ENCODE results near the gene SLC38A4.

The SLC38A4 gene

GRCh38 chr12:46830731-46831334 is 5.0 kb upstream of the SLC38A4 start:
- TF ChIP-seq CTCF (IDR thresholded peaks at IDR 0.05; ENCODE audit: low read depth, low read length) (no peak), EZH2phosphoT487 (IDR thresholded peaks at IDR 0.05; ENCODE audit: low read depth) (no peak)
- Histone ChIP-seq H3K9ac (ENCODE audit: low read length) (no peak overlapping the region), H4K20me1 (ENCODE audit: insufficient read depth, low read length) (no peaks in the 10 kb centered on the region), H3K4me1 (ENCODE audit: low read length) (no peaks in the 10 kb centered on the region), H3K79me2 (ENCODE audit: low read length) (no peaks in the 10 kb centered on the region), H3K36me3 (replicated peaks; ENCODE audit: low read depth, low read length) (no peaks in the 10 kb centered on the region), H3K4me2 (ENCODE audit: low read length) (no peak overlapping the region), H3K27ac (ENCODE audit: low read length) (no peak overlapping the region), H3K27me3 (ENCODE audit: low read depth, low read length) (no peaks in the 10 kb centered on the region), H3K9me3 (ENCODE audit: insufficient read depth, low read length) (no peaks in the 10 kb centered on the region), H3K4me3 (ENCODE audit: low read length) (no peak overlapping the region), H2AFZ (ENCODE audit: low read depth, low read length) (no peak overlapping the region)

GRCh38 chr12:46824709-46825108 is 1.1 kb downstream of the SLC38A4 start:
- H4K20me1 ChIP-seq (ENCODE audit: insufficient read depth, low read length) = no peaks in the 10 kb centered on the region
- H2AFZ ChIP-seq (ENCODE audit: low read depth, low read length) = no peak overlapping the region
- no peak overlapping the region for H3K4me2 ChIP-seq (ENCODE audit: low read length)
- no peak overlapping the region for H3K9ac ChIP-seq (ENCODE audit: low read length)
- H3K27me3 ChIP-seq (ENCODE audit: low read depth, low read length) = no peaks in the 10 kb centered on the region
- H3K9me3 ChIP-seq (ENCODE audit: insufficient read depth, low read length) = no peaks in the 10 kb centered on the region
- no peak for TF ChIP-seq EZH2phosphoT487 (IDR thresholded peaks at IDR 0.05; ENCODE audit: low read depth)
- no peak for TF ChIP-seq CTCF (IDR thresholded peaks at IDR 0.05; ENCODE audit: low read depth, low read length)
- H3K4me1 ChIP-seq (ENCODE audit: low read length) = no peaks in the 10 kb centered on the region
- H3K4me3 ChIP-seq (ENCODE audit: low read length) = no peak overlapping the region
- H3K27ac ChIP-seq (ENCODE audit: low read length) = no peak overlapping the region
- no peaks in the 10 kb centered on the region for H3K79me2 ChIP-seq (ENCODE audit: low read length)
- no peaks in the 10 kb centered on the region for H3K36me3 ChIP-seq (replicated peaks; ENCODE audit: low read depth, low read length)

- no peak for TF ChIP-seq CTCF (IDR thresholded peaks at IDR 0.05; ENCODE audit: low read depth, low read length)
- TF ChIP-seq EZH2phosphoT487 (IDR thresholded peaks at IDR 0.05; ENCODE audit: low read depth) = no peak
- Histone ChIP-seq H2AFZ (ENCODE audit: low read depth, low read length) (no peak overlapping the region), H3K9ac (ENCODE audit: low read length) (no peak overlapping the region), H3K4me2 (ENCODE audit: low read length) (no peak overlapping the region), H3K4me1 (ENCODE audit: low read length) (no peaks in the 10 kb centered on the region), H3K79me2 (ENCODE audit: low read length) (no peaks in the 10 kb centered on the region), H3K36me3 (replicated peaks; ENCODE audit: low read depth, low read length) (no peaks in the 10 kb centered on the region), H4K20me1 (ENCODE audit: insufficient read depth, low read length) (no peaks in the 10 kb centered on the region), H3K4me3 (ENCODE audit: low read length) (no peak overlapping the region), H3K27me3 (ENCODE audit: low read depth, low read length) (no peaks in the 10 kb centered on the region), H3K27ac (ENCODE audit: low read length) (no peak overlapping the region), H3K9me3 (ENCODE audit: insufficient read depth, low read length) (no peaks in the 10 kb centered on the region)
Observed at GRCh38 chr12:46818642-46819041, 7.2 kb downstream of the SLC38A4 start.

GRCh38 chr12:46815809-46816208 is 10.0 kb downstream of the SLC38A4 start:
- H3K9me3 ChIP-seq (ENCODE audit: insufficient read depth, low read length) = no peaks in the 10 kb centered on the region
- H3K9ac ChIP-seq (ENCODE audit: low read length) = no peak overlapping the region
- H3K27ac ChIP-seq (ENCODE audit: low read length) = no peak overlapping the region
- no peaks in the 10 kb centered on the region for H3K79me2 ChIP-seq (ENCODE audit: low read length)
- H3K4me2 ChIP-seq (ENCODE audit: low read length) = no peak overlapping the region
- H3K27me3 ChIP-seq (ENCODE audit: low read depth, low read length) = no peaks in the 10 kb centered on the region
- H3K36me3 ChIP-seq (replicated peaks; ENCODE audit: low read depth, low read length) = no peaks in the 10 kb centered on the region
- H2AFZ ChIP-seq (ENCODE audit: low read depth, low read length) = no peak overlapping the region
- H3K4me1 ChIP-seq (ENCODE audit: low read length) = no peaks in the 10 kb centered on the region
- no peaks in the 10 kb centered on the region for H4K20me1 ChIP-seq (ENCODE audit: insufficient read depth, low read length)
- TF ChIP-seq EZH2phosphoT487 (IDR thresholded peaks at IDR 0.05; ENCODE audit: low read depth) = no peak
- no peak overlapping the region for H3K4me3 ChIP-seq (ENCODE audit: low read length)
